IMR-90 (cell line): ENCODE measurements around the gene SMO. TPM values are rescaled to one million over a fixed set of nuclear protein-coding genes. Genes with fewer than 3 reads are reported as not detected.

ENCODE experiments used
- ATAC-seq: fragments of 200-7000 bp; cut with Tn5 transposase; 2 replicates; pipeline ENCODE4 v1.9.1; 2020; ENCODE audit warnings: low read depth, mild to moderate bottlenecking, moderate library complexity
- BruUV-seq: library from RNA; stranded (reverse); fragments of 400-500 nt; replicated peaks from 2 replicates; lab custom pipeline; 2021; lab: Mats Ljungman, UMichigan
- CTCF ChIA-PET: fragments of 300-600 bp; formaldehyde crosslinking; extraction: SDS; loops from one replicate; lab custom pipeline; 2021; ENCODE audit warnings: antibody characterized with exemption; lab: Yijun Ruan, JAX
- POLR2A ChIA-PET: fragments of 300-600 bp; sonication (Branson Sonifier 250); formaldehyde crosslinking; loops from one replicate; lab custom pipeline; 2022; ENCODE audit warnings: antibody characterized with exemption; ENCODE audit not compliant: unreplicated experiment; lab: Charles Lee
- DNase-seq: peaks from one replicate; pipeline ENCODE4 v3.0.0; 2013
- H2AFZ ChIP-seq: replicated peaks from 2 replicates; pipeline ENCODE3; 2013; ENCODE audit warnings: low read length, mild to moderate bottlenecking; ENCODE audit not compliant: poor library complexity
- H2AK5ac ChIP-seq: 2 replicates; pipeline ENCODE4 v1.6.1; 2013; ENCODE audit warnings: low read depth, low read length, inconsistent platforms
- H2AK9ac ChIP-seq: replicated peaks from 2 replicates; pipeline ENCODE3; 2013; ENCODE audit warnings: mild to moderate bottlenecking, low read depth, low read length, moderate library complexity; ENCODE audit not compliant: poor library complexity
- H2BK120ac ChIP-seq: 2 replicates; pipeline ENCODE4 v1.6.1; 2013; ENCODE audit warnings: low read depth, low read length, inconsistent platforms
- H2BK15ac ChIP-seq: 3 replicates; pipeline ENCODE4 v1.6.1; 2013; ENCODE audit warnings: low read depth, low read length, inconsistent platforms
- H2BK20ac ChIP-seq: 2 replicates; pipeline ENCODE4 v1.6.1; 2013; ENCODE audit warnings: low read depth, mild to moderate bottlenecking, inconsistent platforms, low read length, moderate library complexity
- H2BK5ac ChIP-seq: 2 replicates; pipeline ENCODE4 v1.6.1; 2013; ENCODE audit warnings: mild to moderate bottlenecking, low read depth, low read length, inconsistent platforms; ENCODE audit not compliant: poor library complexity, severe bottlenecking
- H3K14ac ChIP-seq: replicated peaks from 2 replicates; pipeline ENCODE4 v1.6.1; 2013; ENCODE audit warnings: low read depth, low read length, inconsistent platforms
- H3K18ac ChIP-seq: 2 replicates; pipeline ENCODE4 v1.6.1; 2013; ENCODE audit warnings: low read depth, low read length, control low read depth
- H3K23ac ChIP-seq: 2 replicates; pipeline ENCODE4 v1.6.1; 2013; ENCODE audit warnings: low read depth, low read length, inconsistent platforms
- H3K27ac ChIP-seq: 2 replicates; pipeline ENCODE4 v1.5.1; 2013; ENCODE audit warnings: mild to moderate bottlenecking, control low read depth, low read length; ENCODE audit not compliant: insufficient read depth
- H3K27me3 ChIP-seq: 2 replicates; pipeline ENCODE4 v1.6.1; 2013; ENCODE audit warnings: low read length; ENCODE audit not compliant: control insufficient read depth, insufficient read depth
- H3K36me3 ChIP-seq: 2 replicates; pipeline ENCODE4 v1.6.1; 2013; ENCODE audit warnings: low read length, mixed read lengths; ENCODE audit not compliant: control insufficient read depth, insufficient read depth
- H3K4ac ChIP-seq: 2 replicates; pipeline ENCODE4 v1.6.1; 2013; ENCODE audit warnings: low read depth, low read length, inconsistent platforms
- H3K4me1 ChIP-seq: 2 replicates; pipeline ENCODE4 v1.6.1; 2013; ENCODE audit warnings: low read length, mixed read lengths; ENCODE audit not compliant: control insufficient read depth, insufficient read depth
- H3K4me2 ChIP-seq: 2 replicates; pipeline ENCODE4 v1.6.1; 2013; ENCODE audit warnings: low read depth, mild to moderate bottlenecking, control low read depth, low read length, moderate library complexity
- H3K4me3 ChIP-seq: 2 replicates; pipeline ENCODE4 v1.5.1; 2013; ENCODE audit warnings: low read depth, mild to moderate bottlenecking, control low read depth, low read length, moderate library complexity; ENCODE audit not compliant: insufficient read depth
- H3K56ac ChIP-seq: 2 replicates; pipeline ENCODE4 v1.6.1; 2013; ENCODE audit warnings: low read length, inconsistent platforms; ENCODE audit not compliant: insufficient read depth; ENCODE audit errors: extremely low read depth
- H3K79me1 ChIP-seq, 2 experiments: 2 replicates each; pipeline ENCODE4 v1.6.1; 2013; ENCODE audit warnings: low read length in 2 of 2, inconsistent platforms in 1 of 2, low read depth in 1 of 2
- H3K9ac ChIP-seq: 2 replicates; pipeline ENCODE4 v1.6.1; 2013; ENCODE audit warnings: low read depth, low read length, control low read depth
- H3K9me1 ChIP-seq: 2 replicates; pipeline ENCODE4 v1.6.1; 2013; ENCODE audit warnings: low read length, inconsistent platforms; ENCODE audit not compliant: insufficient read depth
- H3K9me3 ChIP-seq: 2 replicates; pipeline ENCODE4 v1.6.1; 2013; ENCODE audit warnings: low read length; ENCODE audit not compliant: control insufficient read depth, insufficient read depth
- H4K20me1 ChIP-seq: 2 replicates; pipeline ENCODE4 v1.6.1; 2013; ENCODE audit warnings: low read length, inconsistent platforms; ENCODE audit not compliant: insufficient read depth
- H4K5ac ChIP-seq: 2 replicates; pipeline ENCODE4 v1.6.1; 2013; ENCODE audit warnings: mild to moderate bottlenecking, low read depth, low read length, control low read depth
- H4K8ac ChIP-seq, 2 experiments: 2 replicates each; pipeline ENCODE4 v1.6.1; 2013; ENCODE audit warnings: low read depth in 2 of 2, low read length in 2 of 2, control low read depth in 1 of 2, inconsistent platforms in 1 of 2
- H4K91ac ChIP-seq: 2 replicates; pipeline ENCODE4 v1.6.1; 2013; ENCODE audit warnings: low read depth, low read length, inconsistent platforms; ENCODE audit not compliant: insufficient read depth
- NFE2L2 ChIP-seq: fragments of 150-350 bp; IDR thresholded peaks from 2 replicates; pipeline ENCODE4 v1.6.1; 2016; ENCODE audit warnings: low read depth, mild to moderate bottlenecking, low read length
- RFX5 ChIP-seq: IDR thresholded peaks from 2 replicates; pipeline ENCODE4 v1.8.0; 2012; ENCODE audit warnings: low read depth, mild to moderate bottlenecking, low read length, moderate library complexity
- WGBS, 2 experiments: methylation state at CpG; one replicate each; pipeline versions ENCODE4 v1.1.5 to v1.1.7; 2013; ENCODE audit warnings: missing lambda C conversion rate in 2 of 2; ENCODE audit not compliant: insufficient read length in 1 of 2; ENCODE audit errors: extremely low coverage in 2 of 2; 5-methylcytosine and 5-hydroxymethylcytosine counted together
- dilution Hi-C: fragments of 300-500 bp; cut with HindIII; formaldehyde crosslinking; loops from one replicate; pipeline ENCODE4 v1.14.3; 2018; ENCODE audit warnings: low sequenced_read_pairs; ENCODE audit not compliant: unreplicated experiment
- in situ Hi-C: fragments of 300-500 bp; cut with MboI; formaldehyde crosslinking; loops from 3 replicates; pipeline ENCODE4 v1.14.3; 2019; ENCODE audit warnings: low sequenced_read_pairs, inconsistent platforms, mixed read lengths
- intact Hi-C: fragments of 100-400 bp; cut with micrococcal nuclease; formaldehyde crosslinking; loops from 2 replicates; pipeline ENCODE4 v1.10.0; 2022
- polyA plus RNA-seq, 3 experiments: library from polyadenylated mRNA; depleted of rRNA; stranded (reverse); fragments of >200 nt; gene quantifications; 2 replicates each; pipeline ENCODE4 v1.2.3, GENCODE V29; 2012; ENCODE audit warnings: low replicate concordance in 1 of 3
- total RNA-seq: library from RNA; depleted of rRNA; stranded (reverse); fragments of >200 nt; gene quantifications from 2 replicates; pipeline ENCODE4 v1.2.3, GENCODE V29; 2012

Gene SMO
- total and polyA plus RNA-seq, 2 of the 4 experiments (the other 2 are of a cell fraction): 18.5 to 24.7 TPM

DNA sequence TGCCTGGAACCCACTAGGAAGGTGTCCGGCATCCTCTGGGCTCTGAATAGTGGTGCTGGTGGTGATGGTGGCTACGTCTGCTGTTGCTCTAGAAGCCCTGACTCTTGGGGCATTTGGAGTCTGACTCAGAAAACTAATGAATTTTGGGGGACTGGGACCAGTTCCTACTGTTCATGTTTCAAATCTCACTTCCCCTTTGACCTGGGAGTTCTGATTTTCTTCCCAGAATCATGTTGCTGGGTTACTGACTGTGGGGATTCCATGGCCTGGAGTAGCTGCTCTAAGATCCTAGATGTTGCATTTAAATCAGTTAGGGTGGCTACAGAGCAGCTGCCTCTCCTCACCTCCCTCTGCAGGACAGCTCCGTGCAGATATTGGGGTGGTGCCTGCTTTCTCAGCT lies 40.7 kb upstream of the SMO start:
- Histone ChIP-seq H4K20me1 (no peaks in the 10 kb centered on the region), H2AK9ac (no peak overlapping the region), H3K36me3 (no peaks in the 10 kb centered on the region), H3K23ac (no peak overlapping the region), H3K4me2 (no peak overlapping the region), H2BK20ac (no peak overlapping the region), H4K91ac (no peak overlapping the region), H4K8ac (no peak overlapping the region), H2BK120ac (no peak overlapping the region), H2BK15ac (no peak overlapping the region), H3K9me1 (no peaks in the 10 kb centered on the region), H2BK5ac (no peak overlapping the region), H3K18ac (no peak overlapping the region), H3K27me3 (peaks cover 88% of the 10 kb centered on the region), H3K9me3 (0 out of 2 replicates have a peak, but pooled peaks cover 2% of the 10 kb centered on the region), H2AFZ (no peak overlapping the region), H4K5ac (no peak overlapping the region), H3K4me1 (no peaks in the 10 kb centered on the region), H2AK5ac (no peak overlapping the region), H3K14ac (no peak overlapping the region), H3K4ac (no peak overlapping the region), H3K4me3 (no peak overlapping the region), H3K56ac (no peak overlapping the region), H3K9ac (no peak overlapping the region), H3K27ac (no peak overlapping the region), H3K79me1 (no peaks in the 10 kb centered on the region)
- intact Hi-C loops (no loop called here), in situ Hi-C loops (no loop called here), dilution Hi-C loops (no loop called here)
- ChIA-PET CTCF (no interaction called here), POLR2A (no interaction called here)
- no peak for TF ChIP-seq RFX5
- no peak for TF ChIP-seq NFE2L2
- no CpG with 5 or more reads among the region's 3 CpGs for WGBS, 2 experiments
- no peak for ATAC-seq
- no TSS peak for BruUV-seq
- no peak for DNase-seq
